Panc1 (cell line): ENCODE data around the gene MED13.

Source experiments
- POLR2AphosphoS5 ChIP-seq: IDR thresholded peaks from 2 replicates; pipeline ENCODE4 v1.6.1; 2012; ENCODE audit warnings: mild to moderate bottlenecking, low read depth, low read length, moderate library complexity
- REST ChIP-seq, 2 experiments: IDR thresholded peaks; 2 replicates each; pipeline ENCODE4 v1.6.1; 2011 to 2012; ENCODE audit warnings: low read depth in 2 of 2, control low read depth in 1 of 2, low read length in 1 of 2, mild to moderate bottlenecking in 1 of 2, moderate library complexity in 1 of 2; ENCODE audit not compliant: insufficient read depth in 1 of 2
- SIN3A ChIP-seq: IDR thresholded peaks from 2 replicates; pipeline ENCODE4 v1.6.1; 2012; ENCODE audit warnings: low read depth, mild to moderate bottlenecking, low read length, moderate library complexity, borderline replicate concordance; ENCODE audit not compliant: insufficient read depth
- TF ChIP-seq, protein P1 (sequence below): fragments of 450-650 bp; IDR thresholded peaks from 2 replicates; pipeline ENCODE4 v1.5.1; 2017; ENCODE audit warnings: mild to moderate bottlenecking

DNA sequence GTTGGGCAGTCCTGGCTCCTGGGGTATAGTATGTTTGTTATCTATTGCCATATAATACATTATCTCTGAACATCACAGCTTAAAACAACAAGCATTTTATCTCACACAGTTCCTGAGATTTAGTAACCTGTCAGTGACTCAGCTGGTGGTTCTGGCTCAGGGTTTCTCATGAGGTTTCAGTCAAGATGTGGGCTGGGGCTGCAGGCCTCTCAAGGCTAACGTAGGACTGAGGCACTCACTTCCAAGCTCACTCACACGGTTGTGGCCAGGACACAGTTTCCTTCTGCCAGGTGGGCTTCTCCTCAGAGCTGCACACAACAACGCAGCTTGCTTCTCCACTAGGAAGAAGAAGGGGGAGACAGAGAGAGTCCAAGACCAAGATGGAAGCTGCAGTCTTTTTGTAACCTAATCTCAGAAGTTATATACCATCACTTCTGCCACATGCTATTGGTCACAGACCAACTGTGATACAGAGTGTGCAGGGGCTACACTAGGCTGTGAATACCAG lies 10.3 kb upstream of the MED13 start:
- TF ChIP-seq, protein P1, sequence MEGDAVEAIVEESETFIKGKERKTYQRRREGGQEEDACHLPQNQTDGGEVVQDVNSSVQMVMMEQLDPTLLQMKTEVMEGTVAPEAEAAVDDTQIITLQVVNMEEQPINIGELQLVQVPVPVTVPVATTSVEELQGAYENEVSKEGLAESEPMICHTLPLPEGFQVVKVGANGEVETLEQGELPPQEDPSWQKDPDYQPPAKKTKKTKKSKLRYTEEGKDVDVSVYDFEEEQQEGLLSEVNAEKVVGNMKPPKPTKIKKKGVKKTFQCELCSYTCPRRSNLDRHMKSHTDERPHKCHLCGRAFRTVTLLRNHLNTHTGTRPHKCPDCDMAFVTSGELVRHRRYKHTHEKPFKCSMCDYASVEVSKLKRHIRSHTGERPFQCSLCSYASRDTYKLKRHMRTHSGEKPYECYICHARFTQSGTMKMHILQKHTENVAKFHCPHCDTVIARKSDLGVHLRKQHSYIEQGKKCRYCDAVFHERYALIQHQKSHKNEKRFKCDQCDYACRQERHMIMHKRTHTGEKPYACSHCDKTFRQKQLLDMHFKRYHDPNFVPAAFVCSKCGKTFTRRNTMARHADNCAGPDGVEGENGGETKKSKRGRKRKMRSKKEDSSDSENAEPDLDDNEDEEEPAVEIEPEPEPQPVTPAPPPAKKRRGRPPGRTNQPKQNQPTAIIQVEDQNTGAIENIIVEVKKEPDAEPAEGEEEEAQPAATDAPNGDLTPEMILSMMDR, result no peak
- TF ChIP-seq POLR2AphosphoS5 (no peak), REST (IDR thresholded peaks at IDR 0.05; ENCODE audit: insufficient read depth in 1 of 2, low read depth in 2 of 2, low read length in 1 of 2) (no peak), SIN3A (no peak)
